ENCODE results near the gene CCPG1. TPM values are rescaled to one million over a fixed set of nuclear protein-coding genes. Genes with fewer than 3 reads are reported as not detected.

CCPG1 gene
- total RNA-seq, 2 experiments from 2014 or later = 9.2 to 32.6 TPM

- ChIA-PET CTCF (ENCODE audit: unreplicated experiment) (no interaction called here), POLR2A (interaction anchor here (1.8 kb wide), 1 partner anchor 13 kb away, joined by 9 read pairs; no protein-coding TSS in a partner anchor)
- H3K27ac ChIP-seq (ENCODE audit: low read depth, low read length, poor library complexity, severe bottlenecking) = no peak overlapping the region
- TF ChIP-seq EZH2phosphoT487 (IDR thresholded peaks at IDR 0.05; ENCODE audit: borderline replicate concordance, low read depth, low read length) = no peak
- no peak for TF ChIP-seq CTCF (conservative IDR thresholded peaks at IDR 0.05; ENCODE audit: low read length)
- no TSS peak for BruUV-seq (replicated peaks)
- intact Hi-C loops (cut with micrococcal nuclease; ENCODE audit: unreplicated experiment) = loop anchor here (5.0 kb wide), 1 partner anchor 80 kb away; no protein-coding TSS in a partner anchor
- H3K9me2 ChIP-seq (ENCODE audit: insufficient read depth, low read length) = no peaks in the 10 kb centered on the region
- DNase-seq (ENCODE audit: low spot score) = no peak
- peaks cover 24% of the 10 kb centered on the region; the same call in 1 of the 2 replicates for H3K36me3 ChIP-seq (ENCODE audit: insufficient read depth, low read length)
- H2AFZ ChIP-seq (ENCODE audit: low read length) = no peak overlapping the region
- H3K4me1 ChIP-seq (ENCODE audit: insufficient read depth, low read length, poor library complexity, severe bottlenecking) = no peaks in the 10 kb centered on the region
- no peaks in the 10 kb centered on the region for H3K9me3 ChIP-seq (ENCODE audit: low read length)
- H3K4me2 ChIP-seq (ENCODE audit: low read length) = no peak overlapping the region
- no peaks in the 10 kb centered on the region for H3K79me2 ChIP-seq (ENCODE audit: insufficient read depth, low read depth, low read length)
- H4K20me1 ChIP-seq (ENCODE audit: insufficient read depth, low read length) = no peaks in the 10 kb centered on the region
- no peak overlapping the region for H3K4me3 ChIP-seq (ENCODE audit: low read depth, low read length, poor library complexity, severe bottlenecking)
Measured at GRCh38 chr15:55357774-55358173, 50.4 kb downstream of the CCPG1 start.

GRCh38 chr15:55356985-55357585, 51.1 kb downstream of the CCPG1 start:
- no peak for DNase-seq (ENCODE audit: low spot score)

More at GRCh38 chr15:55356985-55357585, 51.1 kb downstream of the CCPG1 start:
- Histone ChIP-seq H3K4me1 (ENCODE audit: insufficient read depth, low read length, poor library complexity, severe bottlenecking) (no peaks in the 10 kb centered on the region), H3K9me3 (ENCODE audit: low read length) (no peaks in the 10 kb centered on the region), H3K4me3 (ENCODE audit: low read depth, low read length, poor library complexity, severe bottlenecking) (no peak overlapping the region), H4K20me1 (ENCODE audit: insufficient read depth, low read length) (no peaks in the 10 kb centered on the region), H3K9me2 (ENCODE audit: insufficient read depth, low read length) (no peaks in the 10 kb centered on the region), H3K27ac (ENCODE audit: low read depth, low read length, poor library complexity, severe bottlenecking) (no peak overlapping the region), H3K4me2 (ENCODE audit: low read length) (no peak overlapping the region), H3K36me3 (ENCODE audit: insufficient read depth, low read length) (peaks cover 27% of the 10 kb centered on the region; the same call in 1 of the 2 replicates), H2AFZ (ENCODE audit: low read length) (no peak overlapping the region), H3K79me2 (ENCODE audit: insufficient read depth, low read depth, low read length) (no peaks in the 10 kb centered on the region)
- intact Hi-C loops (cut with micrococcal nuclease; ENCODE audit: unreplicated experiment) = loop anchor here (5.0 kb wide), 1 partner anchor 80 kb away; no protein-coding TSS in a partner anchor
- no peak for TF ChIP-seq CTCF (conservative IDR thresholded peaks at IDR 0.05; ENCODE audit: low read length)
- TF ChIP-seq EZH2phosphoT487 (IDR thresholded peaks at IDR 0.05; ENCODE audit: borderline replicate concordance, low read depth, low read length) = no peak
- CTCF ChIA-PET (ENCODE audit: unreplicated experiment) = no interaction called here
- POLR2A ChIA-PET = no interaction called here
- no TSS peak for BruUV-seq (replicated peaks)

All from OCI-LY7 (cell line).